Left lung (tissue), 14 donors: ENCODE measurements around the gene PRKCQ. TPM values are rescaled to one million over a fixed set of nuclear protein-coding genes. Genes with fewer than 3 reads are reported as not detected.

ENCODE experiments used
- ATAC-seq: fragments of 200-7000 bp; cut with Tn5 transposase; one replicate; pipeline ENCODE4 v1.9.1; 2020; ENCODE audit warnings: moderate library complexity
- DNase-seq, 4 donors: peaks; one replicate each; pipeline ENCODE4 v3.0.0-alpha.2; 2013 to 2020
- H3K27ac ChIP-seq, 2 donors: fragments of 200-600 bp; sonication (generic) in 1 of 2; one replicate each; pipeline versions ENCODE4 v1.5.0 to v1.8.0; 2020 to 2021
- H3K27me3 ChIP-seq, 2 donors: fragments of 200-600 bp; sonication (generic) in 1 of 2; one replicate each; pipeline versions ENCODE4 v1.5.0 to v1.8.0; 2020 to 2021
- H3K36me3 ChIP-seq, 2 donors: fragments of 200-600 bp; sonication (generic) in 1 of 2; one replicate each; pipeline versions ENCODE4 v1.5.0 to v1.8.0; 2020 to 2021
- H3K4me1 ChIP-seq, 2 donors: fragments of 200-600 bp; one replicate each; pipeline ENCODE4 v1.8.0; 2021
- H3K4me3 ChIP-seq, 2 donors: fragments of 200-600 bp; sonication (generic) in 1 of 2; one replicate each; pipeline versions ENCODE4 v1.5.0 to v1.8.0; 2020 to 2021; ENCODE audit warnings: mild to moderate bottlenecking in 1 of 2
- H3K9me3 ChIP-seq, 2 donors: fragments of 200-600 bp; sonication (generic) in 1 of 2; one replicate each; pipeline versions ENCODE4 v1.5.0 to v1.8.0; 2020 to 2021
- CTCF ChIP-seq, 2 donors: fragments of 200-600 bp; sonication (generic) in 1 of 2; IDR thresholded peaks; one replicate each; pipeline versions ENCODE4 v1.5.0 to v1.8.0; 2021; ENCODE audit warnings: antibody characterized with exemption in 2 of 2
- intact Hi-C, 2 donors: fragments of 100-400 bp; cut with DNase I; formaldehyde crosslinking; loops; one replicate each; pipeline versions ENCODE4 v1.11.2 to v1.14.2; 2022
- long read RNA-seq, 12 donors: library from polyadenylated mRNA in 2 of 12; unstranded in 2 of 12; transcript quantifications; one replicate each; pipeline ENCODE4 v2.0.0 and lab custom pipeline, GENCODE V29; 2019 to 2026
- polyA plus RNA-seq, 6 donors: library from polyadenylated mRNA; unstranded; fragments of 120-200 nt; gene quantifications; one replicate each; pipeline ENCODE4 v1.2.1, GENCODE V29; 2013; ENCODE audit not compliant: insufficient read length in 6 of 6
- total RNA-seq, 2 donors: library from RNA; stranded (reverse); fragmentation: NEBNext Ultra II Directional; extraction: Animal tissue kit (Norgen Biotek cat#: 25700); gene quantifications; one replicate each; pipeline ENCODE4 v1.2.1, GENCODE V29; 2021
- donor health status: DM: no; HTN: yes; CAD: no.
- donor health status: DM: no; HTN: no; CAD: no.

Gene PRKCQ
- 1 to 10 TPM; 7.0 to 7.3 TPM for total RNA-seq
- polyA plus RNA-seq, result 1 to 10 TPM; 5.5 to 7.3 (median 6.2) TPM
- long read RNA-seq, donor 1, partial matches to known transcripts, result 0 of 1 reads
- long read RNA-seq, donor 1, other reads (novel, unspliced or antisense), result 0 of 1 reads
- long read RNA-seq, donor 2, result 0 reads
- long read RNA-seq, donor 3, partial matches to known transcripts, result 0 of 1 reads
- long read RNA-seq, donor 3, other reads (novel, unspliced or antisense), result 0 of 1 reads
- long read RNA-seq, donor 4, result 0 reads
- long read RNA-seq, donor 5, partial matches to known transcripts, result 0 of 22 reads
- long read RNA-seq, donor 5, other reads (novel, unspliced or antisense), result 21 of 22 reads
- long read RNA-seq, donor 6, partial matches to known transcripts, result 0 of 6 reads
- long read RNA-seq, donor 6, other reads (novel, unspliced or antisense), result 5 of 6 reads
- long read RNA-seq, donor 7, result 0 reads
- long read RNA-seq, donor 8, partial matches to known transcripts, result 0 of 1 reads
- long read RNA-seq, donor 8, other reads (novel, unspliced or antisense), result 0 of 1 reads
- long read RNA-seq, donor 9, result 0 reads
- long read RNA-seq, donor 10, partial matches to known transcripts, result 0 of 2 reads
- long read RNA-seq, donor 10, other reads (novel, unspliced or antisense), result 2 of 2 reads
- long read RNA-seq, donor 11, result 0 reads
- long read RNA-seq, donor 12, partial matches to known transcripts, result 0 of 1 reads
- long read RNA-seq, donor 12, other reads (novel, unspliced or antisense), result 0 of 1 reads

- TF ChIP-seq CTCF (IDR thresholded peaks at IDR 0.05), result no peak
- ATAC-seq, result peak; percentile 55
- H3K4me1 ChIP-seq, result peaks cover 0 to 30% of the 10 kb centered on the region in 2 donors
- H3K4me3 ChIP-seq, result peak within 1 kb of the TSS; percentile 57 to 64
- DNase-seq, result peak in 1 of 4 donors; percentile 43
- peak within 1 kb of the TSS; percentile 77 to 79 for H3K27ac ChIP-seq
- H3K9me3 ChIP-seq, result no peaks in the 10 kb centered on the region
- H3K27me3 ChIP-seq, result peaks cover 0 to 34% of the 10 kb centered on the region in 2 donors
- H3K36me3 ChIP-seq, result no peaks in the 10 kb centered on the region
- intact Hi-C loops, result no loop called here
Observed at GRCh38 chr10:6579904-6580278, at the start of gene PRKCQ. Gene PRKCQ (minus strand): TSS chr10:6580276. CDS start chr10:6515135, 65,141 bp downstream.

- ATAC-seq (no peak), DNase-seq (no peak)
- Histone ChIP-seq H3K9me3 (no peaks in the 10 kb centered on the region), H3K4me1 (no peaks in the 10 kb centered on the region), H3K27me3 (no peaks in the 10 kb centered on the region), H3K27ac (no peak overlapping the region), H3K36me3 (no peaks in the 10 kb centered on the region), H3K4me3 (no peak overlapping the region)
- no peak for TF ChIP-seq CTCF (IDR thresholded peaks at IDR 0.05)
- intact Hi-C loops, result no loop called here
Observed at GRCh38 chr10:6625428-6625827, 45.4 kb upstream of the PRKCQ start.

GRCh38 chr10:6624392-6624791 lies 44.3 kb upstream of the PRKCQ start:
- Histone ChIP-seq H3K9me3 (no peaks in the 10 kb centered on the region), H3K27ac (no peak overlapping the region), H3K27me3 (no peaks in the 10 kb centered on the region), H3K36me3 (no peaks in the 10 kb centered on the region), H3K4me1 (no peaks in the 10 kb centered on the region), H3K4me3 (no peak overlapping the region)
- intact Hi-C loops, result no loop called here
- DNase-seq, result no peak
- TF ChIP-seq CTCF (IDR thresholded peaks at IDR 0.05), result no peak
- no peak for ATAC-seq

GRCh38 chr10:6622921-6623320 lies 42.8 kb upstream of the PRKCQ start:
- no peaks in the 10 kb centered on the region for H3K27me3 ChIP-seq
- intact Hi-C loops, result no loop called here
- DNase-seq, result no peak
- H3K36me3 ChIP-seq, result no peaks in the 10 kb centered on the region
- H3K9me3 ChIP-seq, result no peaks in the 10 kb centered on the region
- ATAC-seq, result no peak
- H3K4me3 ChIP-seq, result no peak overlapping the region
- no peak overlapping the region for H3K27ac ChIP-seq
- no peak for TF ChIP-seq CTCF (IDR thresholded peaks at IDR 0.05)
- no peaks in the 10 kb centered on the region for H3K4me1 ChIP-seq

- TF ChIP-seq CTCF (IDR thresholded peaks at IDR 0.05), result no peak
- no peaks in the 10 kb centered on the region for H3K36me3 ChIP-seq
- no peak overlapping the region for H3K27ac ChIP-seq
- intact Hi-C loops, result no loop called here
- no peak overlapping the region for H3K4me3 ChIP-seq
- H3K4me1 ChIP-seq, result no peaks in the 10 kb centered on the region
- DNase-seq, result no peak
- no peak for ATAC-seq
- no peaks in the 10 kb centered on the region for H3K27me3 ChIP-seq
- H3K9me3 ChIP-seq, result no peaks in the 10 kb centered on the region
Observed at GRCh38 chr10:6621536-6621935, 41.5 kb upstream of the PRKCQ start.
